ENCODE data around the gene EDIL3. TPM values are rescaled to one million over a fixed set of nuclear protein-coding genes. Genes with fewer than 3 reads are reported as not detected.

EDIL3 gene
- total RNA-seq, 1 experiment from 2014 or later = 17.6 TPM

DNA sequence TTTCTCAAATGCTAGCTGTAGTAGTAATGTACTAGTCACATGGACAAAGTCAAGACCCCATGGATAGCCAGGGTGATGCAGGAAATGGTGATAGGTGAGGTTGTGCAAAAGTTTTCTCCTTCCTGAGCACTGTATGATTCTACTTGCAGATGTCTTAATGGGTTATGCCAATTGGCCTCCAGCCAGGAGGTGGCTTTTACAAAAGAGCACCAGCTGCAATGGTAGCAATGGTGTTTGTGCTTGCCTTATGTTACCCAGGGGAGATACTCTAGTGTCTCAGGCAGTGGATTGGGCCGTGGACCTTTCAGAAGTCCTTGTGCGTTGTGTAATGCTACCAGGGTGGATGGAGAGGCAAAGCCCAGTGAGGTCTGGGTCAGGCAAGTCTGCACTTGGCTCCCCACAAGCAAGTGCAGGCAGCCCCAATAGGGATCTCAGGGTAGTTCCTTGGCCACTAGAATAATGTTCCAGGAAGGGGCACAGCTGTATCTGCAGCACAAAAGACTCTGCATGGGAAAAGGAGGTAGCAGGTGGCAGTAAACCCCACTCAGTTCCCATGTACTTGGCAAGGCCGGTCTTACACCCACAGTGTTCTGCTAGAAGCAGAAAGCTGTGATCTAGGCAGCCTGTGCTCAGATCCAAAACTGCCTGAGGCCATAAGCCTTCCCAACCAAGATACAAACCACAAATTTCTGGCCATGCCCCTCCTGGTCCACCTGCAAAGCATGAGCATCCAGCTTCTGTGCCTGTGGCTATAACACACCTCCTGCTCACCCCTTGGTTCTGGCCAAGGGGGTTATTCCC lies 46.4 kb upstream of the EDIL3 start:
- BruUV-seq (replicated peaks) = no TSS peak
- Histone ChIP-seq H3K4me1 (ENCODE audit: control insufficient read depth, insufficient read depth, low read length) (no peaks in the 10 kb centered on the region), H3K4me3 (ENCODE audit: low read depth in 2 of 2, low read length in 2 of 2) (no peak overlapping the region), H3K36me3 (ENCODE audit: control insufficient read depth, insufficient read depth, low read length) (no peaks in the 10 kb centered on the region), H3K27me3 (ENCODE audit: control insufficient read depth, insufficient read depth, low read length) (no peaks in the 10 kb centered on the region), H3K27ac (ENCODE audit: low read length) (no peak overlapping the region), H3K9me3 (ENCODE audit: control insufficient read depth, insufficient read depth, low read depth, low read length) (no peaks in the 10 kb centered on the region)
- POLR2A ChIA-PET = no interaction called here
- TF ChIP-seq TCF7L2 (IDR thresholded peaks at IDR 0.05; ENCODE audit: low read depth, low read length) (no peak), POLR2AphosphoS5 (IDR thresholded peaks at IDR 0.05; ENCODE audit: low read depth, low read length) (no peak), SIN3A (IDR thresholded peaks at IDR 0.05; ENCODE audit: borderline replicate concordance, insufficient read depth, low read depth, low read length) (no peak)
- TF ChIP-seq, protein P1, sequence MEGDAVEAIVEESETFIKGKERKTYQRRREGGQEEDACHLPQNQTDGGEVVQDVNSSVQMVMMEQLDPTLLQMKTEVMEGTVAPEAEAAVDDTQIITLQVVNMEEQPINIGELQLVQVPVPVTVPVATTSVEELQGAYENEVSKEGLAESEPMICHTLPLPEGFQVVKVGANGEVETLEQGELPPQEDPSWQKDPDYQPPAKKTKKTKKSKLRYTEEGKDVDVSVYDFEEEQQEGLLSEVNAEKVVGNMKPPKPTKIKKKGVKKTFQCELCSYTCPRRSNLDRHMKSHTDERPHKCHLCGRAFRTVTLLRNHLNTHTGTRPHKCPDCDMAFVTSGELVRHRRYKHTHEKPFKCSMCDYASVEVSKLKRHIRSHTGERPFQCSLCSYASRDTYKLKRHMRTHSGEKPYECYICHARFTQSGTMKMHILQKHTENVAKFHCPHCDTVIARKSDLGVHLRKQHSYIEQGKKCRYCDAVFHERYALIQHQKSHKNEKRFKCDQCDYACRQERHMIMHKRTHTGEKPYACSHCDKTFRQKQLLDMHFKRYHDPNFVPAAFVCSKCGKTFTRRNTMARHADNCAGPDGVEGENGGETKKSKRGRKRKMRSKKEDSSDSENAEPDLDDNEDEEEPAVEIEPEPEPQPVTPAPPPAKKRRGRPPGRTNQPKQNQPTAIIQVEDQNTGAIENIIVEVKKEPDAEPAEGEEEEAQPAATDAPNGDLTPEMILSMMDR (IDR thresholded peaks at IDR 0.05) = no peak
- TF ChIP-seq, protein P2, sequence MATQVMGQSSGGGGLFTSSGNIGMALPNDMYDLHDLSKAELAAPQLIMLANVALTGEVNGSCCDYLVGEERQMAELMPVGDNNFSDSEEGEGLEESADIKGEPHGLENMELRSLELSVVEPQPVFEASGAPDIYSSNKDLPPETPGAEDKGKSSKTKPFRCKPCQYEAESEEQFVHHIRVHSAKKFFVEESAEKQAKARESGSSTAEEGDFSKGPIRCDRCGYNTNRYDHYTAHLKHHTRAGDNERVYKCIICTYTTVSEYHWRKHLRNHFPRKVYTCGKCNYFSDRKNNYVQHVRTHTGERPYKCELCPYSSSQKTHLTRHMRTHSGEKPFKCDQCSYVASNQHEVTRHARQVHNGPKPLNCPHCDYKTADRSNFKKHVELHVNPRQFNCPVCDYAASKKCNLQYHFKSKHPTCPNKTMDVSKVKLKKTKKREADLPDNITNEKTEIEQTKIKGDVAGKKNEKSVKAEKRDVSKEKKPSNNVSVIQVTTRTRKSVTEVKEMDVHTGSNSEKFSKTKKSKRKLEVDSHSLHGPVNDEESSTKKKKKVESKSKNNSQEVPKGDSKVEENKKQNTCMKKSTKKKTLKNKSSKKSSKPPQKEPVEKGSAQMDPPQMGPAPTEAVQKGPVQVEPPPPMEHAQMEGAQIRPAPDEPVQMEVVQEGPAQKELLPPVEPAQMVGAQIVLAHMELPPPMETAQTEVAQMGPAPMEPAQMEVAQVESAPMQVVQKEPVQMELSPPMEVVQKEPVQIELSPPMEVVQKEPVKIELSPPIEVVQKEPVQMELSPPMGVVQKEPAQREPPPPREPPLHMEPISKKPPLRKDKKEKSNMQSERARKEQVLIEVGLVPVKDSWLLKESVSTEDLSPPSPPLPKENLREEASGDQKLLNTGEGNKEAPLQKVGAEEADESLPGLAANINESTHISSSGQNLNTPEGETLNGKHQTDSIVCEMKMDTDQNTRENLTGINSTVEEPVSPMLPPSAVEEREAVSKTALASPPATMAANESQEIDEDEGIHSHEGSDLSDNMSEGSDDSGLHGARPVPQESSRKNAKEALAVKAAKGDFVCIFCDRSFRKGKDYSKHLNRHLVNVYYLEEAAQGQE (IDR thresholded peaks at IDR 0.05; ENCODE audit: insufficient read depth in 1 of 2, low read depth in 2 of 2, low read length in 1 of 2) = no peak
- no peak for DNase-seq (ENCODE audit: low read depth, low spot score)
- ATAC-seq = no peak
- intact Hi-C loops (cut with micrococcal nuclease; ENCODE audit: unreplicated experiment) = no loop called here
- in situ Hi-C loops (cut with HindIII; ENCODE audit: low pct_unique_long_range_greater_than_20kb, low sequenced_read_pairs) = no loop called here
- CTCF ChIA-PET = no interaction called here

DNA sequence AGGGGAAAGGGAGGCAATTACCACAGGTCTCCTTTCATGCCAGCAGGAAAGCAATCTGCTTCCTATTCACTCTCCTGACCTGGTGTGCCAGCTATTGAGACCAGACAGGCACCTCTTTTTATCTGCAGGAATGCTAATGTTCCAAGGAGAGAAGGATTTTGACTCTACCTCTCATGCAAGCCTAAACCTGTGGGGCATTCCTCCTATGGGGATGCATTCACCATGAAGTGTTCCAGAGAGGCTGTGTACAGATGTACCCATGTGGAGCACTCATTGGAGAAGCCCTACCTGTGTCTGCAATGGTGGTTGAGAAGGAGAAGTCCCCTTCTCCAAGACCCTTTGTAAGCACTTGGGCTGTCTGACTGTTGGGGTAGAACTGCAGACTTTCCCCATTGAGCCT lies 45.4 kb upstream of the EDIL3 start:
- Histone ChIP-seq H3K27me3 (ENCODE audit: control insufficient read depth, insufficient read depth, low read length) (no peaks in the 10 kb centered on the region), H3K36me3 (ENCODE audit: control insufficient read depth, insufficient read depth, low read length) (no peaks in the 10 kb centered on the region), H3K27ac (ENCODE audit: low read length) (no peak overlapping the region), H3K9me3 (ENCODE audit: control insufficient read depth, insufficient read depth, low read depth, low read length) (no peaks in the 10 kb centered on the region), H3K4me1 (ENCODE audit: control insufficient read depth, insufficient read depth, low read length) (no peaks in the 10 kb centered on the region), H3K4me3 (ENCODE audit: low read depth in 2 of 2, low read length in 2 of 2) (no peak overlapping the region)
- ATAC-seq (no peak), DNase-seq (ENCODE audit: low read depth, low spot score) (no peak)
- CTCF ChIA-PET = no interaction called here
- POLR2A ChIA-PET = no interaction called here
- TF ChIP-seq POLR2AphosphoS5 (IDR thresholded peaks at IDR 0.05; ENCODE audit: low read depth, low read length) (no peak), SIN3A (IDR thresholded peaks at IDR 0.05; ENCODE audit: borderline replicate concordance, insufficient read depth, low read depth, low read length) (no peak), TCF7L2 (IDR thresholded peaks at IDR 0.05; ENCODE audit: low read depth, low read length) (no peak)
- TF ChIP-seq, protein P2 (IDR thresholded peaks at IDR 0.05; ENCODE audit: insufficient read depth in 1 of 2, low read depth in 2 of 2, low read length in 1 of 2) = no peak
- TF ChIP-seq, protein P1 (IDR thresholded peaks at IDR 0.05) = no peak
- in situ Hi-C loops (cut with HindIII; ENCODE audit: low pct_unique_long_range_greater_than_20kb, low sequenced_read_pairs) = no loop called here
- intact Hi-C loops (cut with micrococcal nuclease; ENCODE audit: unreplicated experiment) = no loop called here
- no TSS peak for BruUV-seq (replicated peaks)
